Measurements from ENCODE around the gene AMH. TPM values are rescaled to one million over a fixed set of nuclear protein-coding genes. Genes with fewer than 3 reads are reported as not detected.
A peak's percentile ranks its signal among the peaks of the same experiment; 100 is the strongest.

The AMH gene
- total and polyA plus RNA-seq, 2 of the 4 experiments (the other 2 are of a cell fraction), result 0.86 TPM; not detected in 1

- H3K27me3 ChIP-seq (ENCODE audit: control insufficient read depth, insufficient read depth, low read length), result no peaks in the 10 kb centered on the region
- no peak overlapping the region for H4K8ac ChIP-seq (ENCODE audit: low read depth in 2 of 2, low read length in 2 of 2)
- no peak for TF ChIP-seq MXI1 (IDR thresholded peaks at IDR 0.05; ENCODE audit: borderline replicate concordance, low read depth, low read length)
- no peak for TF ChIP-seq NFE2L2 (IDR thresholded peaks at IDR 0.05; ENCODE audit: low read depth, low read length)
- TF ChIP-seq SMC3 (IDR thresholded peaks at IDR 0.05; ENCODE audit: low read depth, low read length), result no peak
- TF ChIP-seq CTCF (conservative IDR thresholded peaks at IDR 0.05; ENCODE audit: low read depth, low read length), result no peak
- H3K79me1 ChIP-seq (ENCODE audit: low read depth in 1 of 2, low read length in 2 of 2), result peaks cover 4 to 52% of the 10 kb centered on the region in 2 experiments; a peak in 2 of 4 replicates
- no TSS peak for BruUV-seq (replicated peaks)
- H3K4ac ChIP-seq (ENCODE audit: low read depth, low read length), result no peak overlapping the region
- H3K4me1 ChIP-seq (ENCODE audit: control insufficient read depth, insufficient read depth, low read length), result peaks cover 10% of the 10 kb centered on the region; the same call in 1 of the 2 replicates
- no peak overlapping the region for H3K14ac ChIP-seq (replicated peaks; ENCODE audit: low read depth, low read length)
- intact Hi-C loops (cut with micrococcal nuclease) (no loop called here), in situ Hi-C loops (cut with MboI; ENCODE audit: low sequenced_read_pairs) (no loop called here), dilution Hi-C loops (cut with HindIII; ENCODE audit: low sequenced_read_pairs, unreplicated experiment) (no loop called here)
- no peaks in the 10 kb centered on the region for H3K9me3 ChIP-seq (ENCODE audit: control insufficient read depth, insufficient read depth, low read length)
- no peak for DNase-seq
- no peak overlapping the region for H3K27ac ChIP-seq (ENCODE audit: insufficient read depth, low read length)
- H2AFZ ChIP-seq (replicated peaks; ENCODE audit: low read length, poor library complexity), result no peak overlapping the region
- H2BK5ac ChIP-seq (ENCODE audit: low read depth, low read length, poor library complexity, severe bottlenecking), result no peak overlapping the region
- no peak overlapping the region for H3K4me3 ChIP-seq (ENCODE audit: insufficient read depth, low read depth, low read length)
- H3K4me2 ChIP-seq (ENCODE audit: low read depth, low read length), result no peak overlapping the region
- H3K9ac ChIP-seq (ENCODE audit: low read depth, low read length), result no peak overlapping the region
- POLR2A ChIA-PET (ENCODE audit: unreplicated experiment), result no interaction called here
- peaks cover 7% of the 10 kb centered on the region for H3K9me1 ChIP-seq (ENCODE audit: insufficient read depth, low read length)
- H2BK20ac ChIP-seq (ENCODE audit: low read depth, low read length), result no peak overlapping the region
- peaks cover 84% of the 10 kb centered on the region for H4K20me1 ChIP-seq (ENCODE audit: insufficient read depth, low read length)
- H4K5ac ChIP-seq (ENCODE audit: low read depth, low read length), result no peak overlapping the region
- H2BK120ac ChIP-seq (ENCODE audit: low read depth, low read length), result no peak overlapping the region
- peak overlapping the region; percentile 70 for H2AK9ac ChIP-seq (replicated peaks; ENCODE audit: low read depth, low read length, poor library complexity)
- no peak overlapping the region for H3K23ac ChIP-seq (ENCODE audit: low read depth, low read length)
- H4K91ac ChIP-seq (ENCODE audit: insufficient read depth, low read depth, low read length), result no peak overlapping the region
- no peak for ATAC-seq (ENCODE audit: low read depth)
- WGBS, 2 experiments (ENCODE audit: extremely low coverage in 2 of 2, insufficient read length in 1 of 2), result 88% methylated on average over 10 of the region's 12 CpGs; no CpG with 5 or more reads in 1 of the 2 experiments
- no peak overlapping the region for H2AK5ac ChIP-seq (ENCODE audit: low read depth, low read length)
- no peak overlapping the region for H2BK15ac ChIP-seq (ENCODE audit: low read depth, low read length)
- no peak overlapping the region for H3K18ac ChIP-seq (ENCODE audit: low read depth, low read length)
- no peak overlapping the region for H3K56ac ChIP-seq (ENCODE audit: extremely low read depth, insufficient read depth, low read length)
- CTCF ChIA-PET, result no interaction called here
- peaks cover 55% of the 10 kb centered on the region for H3K36me3 ChIP-seq (ENCODE audit: control insufficient read depth, insufficient read depth, low read length)
These were observed 5.1 kb upstream of the AMH start for GRCh38 chr19:2244125-2244411.

All from IMR-90 (cell line).